PFSK-1 (cell line): Measurements from ENCODE around the gene TTC13.

Experiments
- POLR2AphosphoS5 ChIP-seq: IDR thresholded peaks from 2 replicates; pipeline ENCODE4 v1.6.1; 2012; ENCODE audit warnings: low read depth, mild to moderate bottlenecking, control low read depth, low read length, moderate library complexity
- SIN3A ChIP-seq: IDR thresholded peaks from 2 replicates; pipeline ENCODE4 v1.6.1; 2012; ENCODE audit warnings: mild to moderate bottlenecking, low read length, moderate library complexity, borderline replicate concordance; ENCODE audit not compliant: insufficient read depth
- TAF1 ChIP-seq: IDR thresholded peaks from 2 replicates; pipeline ENCODE4 v1.6.1; 2012; ENCODE audit warnings: low read length, control low read depth, borderline replicate concordance; ENCODE audit not compliant: insufficient read depth

GRCh38 chr1:230938924-230939368 lies 39.7 kb downstream of the TTC13 start:
- no peak for TF ChIP-seq SIN3A
- TF ChIP-seq POLR2AphosphoS5: no peak
- TF ChIP-seq TAF1: no peak
